GM10266 (cell line): Measurements from ENCODE around the gene EXOC4.

ENCODE experiments used
- DNase-seq: peaks from one replicate; pipeline ENCODE4 v3.0.0; 2012; ENCODE audit errors: extremely low spot score
- CTCF ChIP-seq: IDR thresholded peaks from 2 replicates; pipeline ENCODE4 v1.5.1; 2012; ENCODE audit warnings: mild to moderate bottlenecking, low read depth; ENCODE audit not compliant: control insufficient read depth, insufficient read depth; ENCODE audit errors: missing control alignments

Gene EXOC4

GRCh38 chr7:133520248-133520647, 267.4 kb downstream of the EXOC4 start:
- TF ChIP-seq CTCF, result no peak

GRCh38 chr7:133522501-133522900, 269.6 kb downstream of the EXOC4 start:
- no peak for TF ChIP-seq CTCF
- DNase-seq, result no peak

More at GRCh38 chr7:133520248-133520647, 267.4 kb downstream of the EXOC4 start:
- no peak for DNase-seq

GRCh38 chr7:133528796-133529195, 275.9 kb downstream of the EXOC4 start:
- DNase-seq, result no peak
- no peak for TF ChIP-seq CTCF

GRCh38 chr7:133529861-133530260, 277.0 kb downstream of the EXOC4 start:
- TF ChIP-seq CTCF, result no peak
- no peak for DNase-seq

GRCh38 chr7:133530682-133531081, 277.8 kb downstream of the EXOC4 start:
- no peak for DNase-seq

GRCh38 chr7:133534816-133535215, 281.9 kb downstream of the EXOC4 start:
- TF ChIP-seq CTCF, result no peak
- no peak for DNase-seq

More at GRCh38 chr7:133530682-133531081, 277.8 kb downstream of the EXOC4 start:
- no peak for TF ChIP-seq CTCF

- no peak for DNase-seq
- no peak for TF ChIP-seq CTCF
These were observed 282.4 kb downstream of the EXOC4 start for GRCh38 chr7:133535308-133535707.
